H1 (cell line): ENCODE measurements around the gene C11orf58. TPM values are rescaled to one million over a fixed set of nuclear protein-coding genes. Genes with fewer than 3 reads are reported as not detected.

ENCODE experiments used
- CTCF ChIA-PET: fragments of 300-600 bp; sonication (Branson Sonifier 250); formaldehyde crosslinking; loops from one replicate; lab custom pipeline; 2021; ENCODE audit not compliant: partially characterized antibody; lab: Charles Lee
- POLR2A ChIA-PET: fragments of 300-600 bp; sonication (Branson Sonifier 250); formaldehyde crosslinking; loops from one replicate; lab custom pipeline; 2021; ENCODE audit warnings: inconsistent platforms; ENCODE audit not compliant: partially characterized antibody; lab: Charles Lee
- DNase-seq, 2 experiments: peaks; one replicate each; pipeline versions ENCODE4 v3.0.0 to v3.0.0-alpha.2; 2010 to 2022; ENCODE audit warnings: low spot score in 2 of 2, low read depth in 1 of 2, mixed read lengths in 1 of 2
- FAIRE-seq: peaks from 2 replicates; lab custom pipeline; 2011; peaks lifted over from hg19 to GRCh38; lab: Jason Lieb, UNC
- H2AFZ ChIP-seq: 2 replicates; pipeline ENCODE4 v1.8.1; 2012; ENCODE audit warnings: low read length, inconsistent platforms
- H2AK5ac ChIP-seq: 2 replicates; pipeline ENCODE4 v1.6.1; 2013; ENCODE audit warnings: low read depth, low read length
- H2BK120ac ChIP-seq: replicated peaks from 2 replicates; pipeline ENCODE3; 2013; ENCODE audit warnings: low read depth, low read length, inconsistent platforms
- H2BK12ac ChIP-seq: 2 replicates; pipeline ENCODE4 v1.6.1; 2013; ENCODE audit warnings: low read depth, low read length
- H2BK15ac ChIP-seq: 2 replicates; pipeline ENCODE4 v1.6.1; 2013; ENCODE audit warnings: low read length
- H2BK20ac ChIP-seq: 2 replicates; pipeline ENCODE4 v1.6.1; 2013; ENCODE audit warnings: low read length
- H2BK5ac ChIP-seq: 2 replicates; pipeline ENCODE4 v1.6.1; 2013; ENCODE audit warnings: low read depth, low read length
- H3K14ac ChIP-seq: 2 replicates; pipeline ENCODE4 v1.6.1; 2013; ENCODE audit warnings: inconsistent platforms; ENCODE audit not compliant: insufficient read length
- H3K18ac ChIP-seq: 2 replicates; pipeline ENCODE4 v1.6.1; 2013; ENCODE audit warnings: low read length; ENCODE audit errors: extremely low read depth
- H3K23ac ChIP-seq: 2 replicates; pipeline ENCODE4 v1.6.1; 2013; ENCODE audit warnings: inconsistent platforms; ENCODE audit not compliant: insufficient read length
- H3K23me2 ChIP-seq: 2 replicates; pipeline ENCODE4 v1.6.1; 2013; ENCODE audit warnings: low read depth, low read length
- H3K27ac ChIP-seq: 2 replicates; pipeline ENCODE4 v1.6.1; 2011; ENCODE audit warnings: low read depth, low read length, inconsistent platforms
- H3K27me3 ChIP-seq, 4 experiments: replicated peaks in 1 of 4; 1 replicate in 1 of 4; 2 replicates in 3 of 4; pipeline versions ENCODE4 v1.6.1 to v1.8.1; 2011 to 2013; ENCODE audit warnings: low read length in 3 of 4, mild to moderate bottlenecking in 3 of 4, inconsistent platforms in 2 of 4, mixed read lengths in 2 of 4, moderate library complexity in 1 of 4; ENCODE audit not compliant: control insufficient read depth in 3 of 4, insufficient read depth in 3 of 4; ENCODE audit errors: extremely low read depth in 1 of 4
- H3K36me3 ChIP-seq, 4 experiments: 2 replicates each; pipeline versions ENCODE4 v1.6.1 to v1.8.1; 2011 to 2013; ENCODE audit warnings: mild to moderate bottlenecking in 4 of 4, low read length in 3 of 4, moderate library complexity in 2 of 4, control low read depth in 1 of 4, inconsistent platforms in 1 of 4; ENCODE audit not compliant: insufficient read depth in 4 of 4, control insufficient read depth in 2 of 4
- H3K4ac ChIP-seq: replicated peaks from 2 replicates; pipeline ENCODE3; 2013; ENCODE audit warnings: low read length, low read depth, mixed read lengths, inconsistent platforms; ENCODE audit not compliant: insufficient read length
- H3K4me1 ChIP-seq, 4 experiments: replicated peaks in 1 of 4; 1 replicate in 1 of 4; 2 replicates in 3 of 4; pipeline versions ENCODE4 v1.6.1 to v1.8.1; 2011 to 2013; ENCODE audit warnings: low read length in 3 of 4, inconsistent platforms in 2 of 4, mixed read lengths in 1 of 4; ENCODE audit not compliant: insufficient read depth in 4 of 4, control insufficient read depth in 3 of 4
- H3K4me2 ChIP-seq, 2 experiments: 2 replicates each; pipeline versions ENCODE4 v1.6.1 to v1.8.1; 2011 to 2013; ENCODE audit warnings: low read depth in 2 of 2, low read length in 2 of 2, control low read depth in 1 of 2, inconsistent platforms in 1 of 2, mild to moderate bottlenecking in 1 of 2; ENCODE audit not compliant: insufficient read depth in 1 of 2
- H3K4me3 ChIP-seq, 4 experiments: fragments of 200-600, 300-600 bp in 1 of 4; sonication (generic), shearing (Covaris generic), sonication (Bioruptor Twin) in 1 of 4; 2 replicates each; pipeline versions ENCODE4 v1.5.1 to v1.8.1; 2011 to 2016; ENCODE audit warnings: low read length in 4 of 4, low read depth in 3 of 4, control low read depth in 2 of 4, inconsistent platforms in 2 of 4, mild to moderate bottlenecking in 2 of 4, mixed read lengths in 1 of 4, moderate library complexity in 1 of 4; ENCODE audit not compliant: insufficient read depth in 2 of 4; ENCODE audit errors: extremely low read depth in 1 of 4
- H3K56ac ChIP-seq: replicated peaks from 2 replicates; pipeline ENCODE3; 2013; ENCODE audit warnings: low read depth, mild to moderate bottlenecking, mixed read lengths, low read length, inconsistent platforms; ENCODE audit not compliant: insufficient read length
- H3K79me1 ChIP-seq: 2 replicates; pipeline ENCODE4 v1.6.1; 2013; ENCODE audit warnings: low read depth, low read length, control low read depth
- H3K79me2 ChIP-seq, 2 experiments: 2 replicates each; pipeline versions ENCODE4 v1.6.1 to v1.8.1; 2012 to 2013; ENCODE audit warnings: low read length in 2 of 2, mild to moderate bottlenecking in 2 of 2, inconsistent platforms in 1 of 2; ENCODE audit not compliant: insufficient read depth in 2 of 2, control insufficient read depth in 1 of 2
- H3K9ac ChIP-seq, 4 experiments: replicated peaks in 1 of 4; 1 replicate in 1 of 4; 2 replicates in 3 of 4; pipeline versions ENCODE4 v1.6.1 to v1.8.1; 2011 to 2013; ENCODE audit warnings: low read depth in 3 of 4, low read length in 3 of 4, control low read depth in 2 of 4, mild to moderate bottlenecking in 2 of 4, moderate library complexity in 2 of 4, inconsistent platforms in 1 of 4; ENCODE audit errors: extremely low read depth in 1 of 4
- H3K9me3 ChIP-seq, 2 experiments: 2 replicates each; pipeline versions ENCODE4 v1.6.1 to v1.8.1; 2012 to 2013; ENCODE audit warnings: mild to moderate bottlenecking in 2 of 2, moderate library complexity in 2 of 2, control low read depth in 1 of 2, inconsistent platforms in 1 of 2, low read depth in 1 of 2, low read length in 1 of 2, mixed read lengths in 1 of 2; ENCODE audit not compliant: insufficient read depth in 2 of 2
- H4K20me1 ChIP-seq, 2 experiments: replicated peaks in 1 of 2; 2 replicates each; pipeline versions ENCODE3 to v1.8.1; 2011 to 2013; ENCODE audit warnings: inconsistent platforms in 2 of 2, low read length in 2 of 2, mild to moderate bottlenecking in 1 of 2; ENCODE audit not compliant: insufficient read depth in 2 of 2, control insufficient read depth in 1 of 2
- H4K5ac ChIP-seq: 2 replicates; pipeline ENCODE4 v1.6.1; 2013; ENCODE audit warnings: low read length, low read depth, mixed read lengths, inconsistent platforms; ENCODE audit not compliant: insufficient read length
- H4K8ac ChIP-seq: 2 replicates; pipeline ENCODE4 v1.8.0; 2013; ENCODE audit warnings: mild to moderate bottlenecking, moderate library complexity, low read length, inconsistent platforms; ENCODE audit not compliant: insufficient read depth; ENCODE audit errors: extremely low read depth
- H4K91ac ChIP-seq: replicated peaks from 2 replicates; pipeline ENCODE3; 2013; ENCODE audit warnings: low read length, mixed read lengths, inconsistent platforms; ENCODE audit not compliant: insufficient read length
- GABPA ChIP-seq: IDR thresholded peaks from 2 replicates; pipeline ENCODE4 v1.6.1; 2011; ENCODE audit warnings: mild to moderate bottlenecking, low read length, moderate library complexity, borderline replicate concordance; ENCODE audit not compliant: insufficient read depth
- SUZ12 ChIP-seq: fragments of 200-600 bp; sonication (generic); IDR thresholded peaks from 2 replicates; pipeline ENCODE4 v1.6.1; 2012; ENCODE audit warnings: mild to moderate bottlenecking, inconsistent platforms, low read length, moderate library complexity, mixed read lengths
- WGBS, 2 experiments: shearing (Covaris generic) in 1 of 2; methylation state at CpG; one replicate each; pipeline versions ENCODE4 v1.1.6 to v1.1.7; 2013 to 2015; ENCODE audit warnings: low lambda C conversion rate in 2 of 2, mixed read lengths in 2 of 2, inconsistent platforms in 1 of 2, low coverage in 1 of 2, missing lambda C conversion rate in 1 of 2; ENCODE audit not compliant: insufficient replicate concordance in 2 of 2, insufficient coverage in 1 of 2, insufficient read length in 1 of 2; ENCODE audit errors: extremely low coverage in 1 of 2, missing lambda C conversion rate in 1 of 2; 5-methylcytosine and 5-hydroxymethylcytosine counted together
- polyA plus RNA-seq, 7 experiments: library from polyadenylated mRNA; depleted of rRNA in 3 of 7; stranded (reverse) in 5 of 7; unstranded in 2 of 7; fragments of >200 nt in 5 of 7; fragments of 200-250 nt in 2 of 7; gene quantifications; 1 replicate in 5 of 7; 2 replicates in 1 of 7; 4 replicates in 1 of 7; pipeline versions ENCODE4 v1.2.1 to v1.2.3, GENCODE V29; 2011 to 2013; ENCODE audit warnings: missing spikeins in 2 of 7, mixed read lengths in 2 of 7
- total RNA-seq: library from RNA; stranded (reverse); fragmentation: NEBNext Ultra II Directional; extraction: Animal tissue kit (Norgen Biotek cat#: 25700); gene quantifications from 2 replicates; pipeline ENCODE4 v1.2.1, GENCODE V29; 2021

Gene C11orf58
- total and polyA plus RNA-seq, 2 of the 8 experiments (the other 6 are each of a cell fraction or from before 2014, with no cell fraction given): 70.7 to 181 TPM

- Histone ChIP-seq H2BK20ac (no peak overlapping the region), H3K9me3 (no peaks in the 10 kb centered on the region), H3K4me1 (no peaks in the 10 kb centered on the region), H3K56ac (no peak overlapping the region), H3K4ac (no peak overlapping the region), H4K5ac (no peak overlapping the region), H3K23ac (no peak overlapping the region), H2AK5ac (no peak overlapping the region), H3K23me2 (no peaks in the 10 kb centered on the region), H2BK120ac (no peak overlapping the region), H3K27ac (no peak overlapping the region), H2AFZ (no peak overlapping the region), H3K9ac (no peak overlapping the region), H4K91ac (no peak overlapping the region), H4K20me1 (peaks cover 0 to 2% of the 10 kb centered on the region in 2 experiments), H3K36me3 (peaks cover 0 to 4% (median 1%) of the 10 kb centered on the region in 4 experiments; a peak in 3 of 8 replicates), H3K14ac (no peak overlapping the region), H3K79me1 (no peaks in the 10 kb centered on the region), H3K4me2 (no peak overlapping the region), H3K18ac (no peak overlapping the region), H4K8ac (no peak overlapping the region), H2BK15ac (no peak overlapping the region), H3K27me3 (no peaks in the 10 kb centered on the region), H3K4me3 (no peak overlapping the region), H2BK5ac (no peak overlapping the region), H2BK12ac (no peak overlapping the region), H3K79me2 (no peaks in the 10 kb centered on the region)
- TF ChIP-seq SUZ12 (no peak), GABPA (no peak)
- FAIRE-seq (no peak), DNase-seq (no peak)
- CTCF ChIA-PET: interaction anchor here (1.4 to 3.9 kb wide), 3 partner anchors 16 to 259 kb away, joined by 3 to 14 read pairs (median 4); no protein-coding TSS in a partner anchor
- POLR2A ChIA-PET: no interaction called here
- WGBS, 2 experiments: 88% methylated on average over 7 of the region's 7 CpGs; no CpG with 5 or more reads in 1 of the 2 experiments
Observed at GRCh38 chr11:16804104-16804947, 65.9 kb downstream of the C11orf58 start.
